HK-2 (cell line): ENCODE results near the gene C19orf44.
"Not testable (repeated sequence)": the region's sequence is repeated elsewhere in the genome, so short reads cannot be mapped to it uniquely, and the experiment has no call there.

Source experiments
- DNase-seq: peaks from one replicate; pipeline ENCODE4 v3.0.0-alpha.2; 2018; ENCODE audit not compliant: unreplicated experiment

Gene C19orf44

GRCh38 chr19:16467581-16467980, 28.6 kb upstream of the C19orf44 start:
- no peak for DNase-seq

- no peak for DNase-seq
Observed at GRCh38 chr19:16470541-16470910, 25.7 kb upstream of the C19orf44 start.

- DNase-seq, result peak; percentile 24
Observed at GRCh38 chr19:16470911-16471811, 25.0 kb upstream of the C19orf44 start.

- not testable (repeated sequence) for DNase-seq
Observed at GRCh38 chr19:16472559-16472899, 23.7 kb upstream of the C19orf44 start.

GRCh38 chr19:16472992-16473391, 23.2 kb upstream of the C19orf44 start:
- DNase-seq, result no peak

- DNase-seq, result no peak
Observed at GRCh38 chr19:16473875-16474392, 22.3 kb upstream of the C19orf44 start.

GRCh38 chr19:16476401-16476800, 19.8 kb upstream of the C19orf44 start:
- no peak for DNase-seq

GRCh38 chr19:16477311-16477710, 18.9 kb upstream of the C19orf44 start:
- DNase-seq, result no peak

GRCh38 chr19:16482745-16483144, 13.4 kb upstream of the C19orf44 start:
- no peak for DNase-seq

GRCh38 chr19:16486476-16486875, 9.7 kb upstream of the C19orf44 start:
- not testable (repeated sequence) for DNase-seq

GRCh38 chr19:16496613-16496983, 404 bp downstream of the C19orf44 start:
- peak; percentile 50 for DNase-seq

- DNase-seq, result no peak
Observed at GRCh38 chr19:16497042-16497441, 848 bp downstream of the C19orf44 start.

- no peak for DNase-seq
Observed at GRCh38 chr19:16497837-16498236, 1.6 kb downstream of the C19orf44 start.

GRCh38 chr19:16504271-16504670, 8.1 kb downstream of the C19orf44 start:
- DNase-seq, result no peak

GRCh38 chr19:16506161-16506560, 10.0 kb downstream of the C19orf44 start:
- DNase-seq, result not testable (repeated sequence)

GRCh38 chr19:16506961-16507360, 10.8 kb downstream of the C19orf44 start:
- DNase-seq, result no peak

GRCh38 chr19:16508546-16508945, 12.4 kb downstream of the C19orf44 start:
- DNase-seq, result no peak

GRCh38 chr19:16509141-16510061, 13.2 kb downstream of the C19orf44 start:
- DNase-seq, result no peak

GRCh38 chr19:16512611-16513010, 16.4 kb downstream of the C19orf44 start:
- not testable (repeated sequence) for DNase-seq

- DNase-seq, result no peak
Observed at GRCh38 chr19:16514383-16515019, 18.3 kb downstream of the C19orf44 start.

GRCh38 chr19:16516381-16516780, 20.2 kb downstream of the C19orf44 start:
- no peak for DNase-seq
